Epithelial cell of proximal tubule (primary cell): Measurements from ENCODE around the gene SLU7. TPM values are rescaled to one million over a fixed set of nuclear protein-coding genes. Genes with fewer than 3 reads are reported as not detected.

Experiments
- DNase-seq: peaks from one replicate; pipeline ENCODE4 v3.0.0-alpha.2; 2011; ENCODE audit warnings: low read depth
- H3K4me3 ChIP-seq: 2 replicates; pipeline ENCODE4 v1.5.1; 2011; ENCODE audit warnings: low read depth, mild to moderate bottlenecking, low read length
- CTCF ChIP-seq: conservative IDR thresholded peaks from 2 replicates; pipeline ENCODE4 v1.5.1; 2012; ENCODE audit warnings: low read depth, mild to moderate bottlenecking, low read length
- total RNA-seq: library from RNA; depleted of rRNA; stranded (reverse); fragments of >200 nt; gene quantifications from 2 replicates; pipeline ENCODE4 v1.2.3, GENCODE V29; 2015

Gene SLU7
- total RNA-seq, 1 donor from 2014 or later, result 59.0 TPM

- DNase-seq, result no peak
- H3K4me3 ChIP-seq, result no peak overlapping the region
- TF ChIP-seq CTCF, result no peak
Observed at GRCh38 chr5:160352308-160352707, 66.6 kb downstream of the SLU7 start.

Other genes with a start within 250 kb of the SLU7 start
- not detected in 2 replicates for gene FABP6, start 189.6 kb downstream of the SLU7 start, total RNA-seq
- 13.0 and 17.5 TPM in 2 replicates for gene CCNJL, start 106.5 kb downstream of the SLU7 start, total RNA-seq
- gene C1QTNF2, start 48.5 kb downstream of the SLU7 start, total RNA-seq, result 0.17 and 0.22 TPM in 2 replicates
- 1.3 and 2.5 TPM in 2 replicates for gene FAM200C, start 19.0 kb downstream of the SLU7 start, total RNA-seq
- 530 and 963 TPM in 2 replicates for gene PTTG1, start 2.8 kb upstream of the SLU7 start, total RNA-seq